CD14-positive monocyte (primary cell): ENCODE measurements around the gene CYP2S1. TPM values are rescaled to one million over a fixed set of nuclear protein-coding genes. Genes with fewer than 3 reads are reported as not detected.

Experiments
- DNase-seq, 3 donors: peaks; one replicate each; pipeline ENCODE4 v3.0.0-alpha.2; 2011 to 2022
- H2AFZ ChIP-seq: 2 replicates; pipeline ENCODE4 v1.6.0; 2012; ENCODE audit warnings: mild to moderate bottlenecking, low read depth, low read length, inconsistent platforms; ENCODE audit not compliant: insufficient read depth, poor library complexity, severe bottlenecking
- H3K27ac ChIP-seq, 2 donors: 1 replicate in 1 of 2; 2 replicates in 1 of 2; pipeline ENCODE4 v1.5.1; 2012 to 2013; ENCODE audit warnings: low read length in 2 of 2, control low read depth in 1 of 2, inconsistent platforms in 1 of 2, low read depth in 1 of 2, mild to moderate bottlenecking in 1 of 2
- H3K27me3 ChIP-seq, 2 donors: one replicate each; pipeline versions ENCODE4 v1.6.0 to v1.6.1; 2011 to 2013; ENCODE audit warnings: low read length in 2 of 2; ENCODE audit not compliant: control insufficient read depth in 2 of 2, insufficient read depth in 2 of 2
- H3K36me3 ChIP-seq, 2 donors: replicated peaks in 1 of 2; 1 replicate in 1 of 2; 2 replicates in 1 of 2; pipeline versions ENCODE4 v1.5.1 to v1.6.1; 2012 to 2013; ENCODE audit warnings: low read length in 2 of 2, control low read depth in 1 of 2, inconsistent platforms in 1 of 2, mild to moderate bottlenecking in 1 of 2; ENCODE audit not compliant: insufficient read depth in 2 of 2, control insufficient read depth in 1 of 2
- H3K4me1 ChIP-seq, 2 donors: 1 replicate in 1 of 2; 2 replicates in 1 of 2; pipeline versions ENCODE4 v1.5.1 to v1.6.1; 2012 to 2013; ENCODE audit warnings: low read length in 2 of 2, control low read depth in 1 of 2, inconsistent platforms in 1 of 2, mild to moderate bottlenecking in 1 of 2, moderate library complexity in 1 of 2; ENCODE audit not compliant: insufficient read depth in 2 of 2, control insufficient read depth in 1 of 2
- H3K4me2 ChIP-seq: replicated peaks from 2 replicates; pipeline ENCODE3; 2012; ENCODE audit warnings: low read length, moderate library complexity, mild to moderate bottlenecking; ENCODE audit not compliant: poor library complexity, severe bottlenecking; ENCODE audit errors: extremely low read depth
- H3K4me3 ChIP-seq, 3 experiments: fragments of 200-600 bp in 1 of 3; sonication (generic) in 1 of 3; replicated peaks in 1 of 3; 1 replicate in 2 of 3; 2 replicates in 1 of 3; pipeline ENCODE4 v1.5.1; 2011 to 2013; ENCODE audit warnings: low read length in 3 of 3, mild to moderate bottlenecking in 3 of 3, control low read depth in 2 of 3, low read depth in 2 of 3, inconsistent platforms in 1 of 3, moderate library complexity in 1 of 3
- H3K79me2 ChIP-seq: 2 replicates; pipeline ENCODE4 v1.6.0; 2012; ENCODE audit warnings: mild to moderate bottlenecking, control low read depth, inconsistent platforms, low read length, moderate library complexity; ENCODE audit not compliant: insufficient read depth
- H3K9ac ChIP-seq: 2 replicates; pipeline ENCODE4 v1.6.0; 2017; ENCODE audit warnings: low read length, mild to moderate bottlenecking; ENCODE audit not compliant: insufficient read depth, poor library complexity, severe bottlenecking
- H3K9me3 ChIP-seq, 2 donors: replicated peaks in 1 of 2; 1 replicate in 1 of 2; 2 replicates in 1 of 2; pipeline versions ENCODE4 v1.5.1 to v1.6.1; 2012 to 2013; ENCODE audit warnings: low read length in 2 of 2, control low read depth in 1 of 2; ENCODE audit not compliant: control insufficient read depth in 1 of 2, insufficient read depth in 1 of 2
- H4K20me1 ChIP-seq: 2 replicates; pipeline ENCODE4 v1.6.0; 2012; ENCODE audit warnings: mild to moderate bottlenecking, low read length, control low read depth, moderate library complexity; ENCODE audit not compliant: insufficient read depth
- H3K27ac Mint-ChIP-seq, 7 donors: one replicate each; pipeline ENCODE4 v1.8.0; 2020; ENCODE audit warnings: mild to moderate bottlenecking in 7 of 7, mixed read lengths in 7 of 7, moderate library complexity in 6 of 7, inconsistent platforms in 2 of 7
- H3K27me3 Mint-ChIP-seq, 3 donors: one replicate each; pipeline ENCODE4 v1.8.0; 2021 to 2022; ENCODE audit warnings: low read depth in 3 of 3, mild to moderate bottlenecking in 3 of 3, mixed read lengths in 3 of 3, moderate library complexity in 3 of 3, inconsistent platforms in 1 of 3
- H3K36me3 Mint-ChIP-seq, 2 donors: one replicate each; pipeline ENCODE4 v1.8.0; 2020; ENCODE audit warnings: mixed read lengths in 2 of 2, inconsistent platforms in 1 of 2, mild to moderate bottlenecking in 1 of 2
- H3K4me1 Mint-ChIP-seq: one replicate; pipeline ENCODE4 v1.8.0; 2020; ENCODE audit warnings: mild to moderate bottlenecking, mixed read lengths
- H3K4me3 Mint-ChIP-seq, 2 donors: one replicate each; pipeline ENCODE4 v1.8.0; 2020; ENCODE audit warnings: mild to moderate bottlenecking in 2 of 2, mixed read lengths in 2 of 2, moderate library complexity in 1 of 2
- H3K9me3 Mint-ChIP-seq, 7 donors: one replicate each; pipeline ENCODE4 v1.8.0; 2020 to 2022; ENCODE audit warnings: mixed read lengths in 7 of 7, mild to moderate bottlenecking in 6 of 7, moderate library complexity in 6 of 7, inconsistent platforms in 2 of 7
- WGBS: methylation state at CpG from one replicate; pipeline ENCODE4 v1.1.5; 2013; ENCODE audit warnings: missing lambda C conversion rate; ENCODE audit not compliant: insufficient coverage; 5-methylcytosine and 5-hydroxymethylcytosine counted together
- intact Hi-C, 2 donors: fragments of 100-400 bp; cut with micrococcal nuclease; formaldehyde crosslinking; loops; one replicate each; pipeline versions ENCODE4 v1.15.0 to v1.15.1; 2023
- polyA plus RNA-seq, 3 donors: library from polyadenylated mRNA; depleted of rRNA in 1 of 3; unstranded in 2 of 3; stranded (reverse) in 1 of 3; fragments of 300-500 nt in 2 of 3; fragments of >200 nt in 1 of 3; fragmentation: Illumina TruSeq in 2 of 3; gene quantifications; 1 replicate in 2 of 3; 2 replicates in 1 of 3; pipeline ENCODE4 v1.2.3, GENCODE V29; 2012 to 2021
- TF ChIP-seq, protein P1 (sequence below): fragments of 200-600 bp; IDR thresholded peaks from one replicate; pipeline ENCODE4 v1.8.0; 2022; ENCODE audit warnings: antibody characterized with exemption, mild to moderate bottlenecking

CYP2S1 gene
- polyA plus RNA-seq, 3 donors, result 8.9 to 20.3 (median 10.3) TPM

DNA sequence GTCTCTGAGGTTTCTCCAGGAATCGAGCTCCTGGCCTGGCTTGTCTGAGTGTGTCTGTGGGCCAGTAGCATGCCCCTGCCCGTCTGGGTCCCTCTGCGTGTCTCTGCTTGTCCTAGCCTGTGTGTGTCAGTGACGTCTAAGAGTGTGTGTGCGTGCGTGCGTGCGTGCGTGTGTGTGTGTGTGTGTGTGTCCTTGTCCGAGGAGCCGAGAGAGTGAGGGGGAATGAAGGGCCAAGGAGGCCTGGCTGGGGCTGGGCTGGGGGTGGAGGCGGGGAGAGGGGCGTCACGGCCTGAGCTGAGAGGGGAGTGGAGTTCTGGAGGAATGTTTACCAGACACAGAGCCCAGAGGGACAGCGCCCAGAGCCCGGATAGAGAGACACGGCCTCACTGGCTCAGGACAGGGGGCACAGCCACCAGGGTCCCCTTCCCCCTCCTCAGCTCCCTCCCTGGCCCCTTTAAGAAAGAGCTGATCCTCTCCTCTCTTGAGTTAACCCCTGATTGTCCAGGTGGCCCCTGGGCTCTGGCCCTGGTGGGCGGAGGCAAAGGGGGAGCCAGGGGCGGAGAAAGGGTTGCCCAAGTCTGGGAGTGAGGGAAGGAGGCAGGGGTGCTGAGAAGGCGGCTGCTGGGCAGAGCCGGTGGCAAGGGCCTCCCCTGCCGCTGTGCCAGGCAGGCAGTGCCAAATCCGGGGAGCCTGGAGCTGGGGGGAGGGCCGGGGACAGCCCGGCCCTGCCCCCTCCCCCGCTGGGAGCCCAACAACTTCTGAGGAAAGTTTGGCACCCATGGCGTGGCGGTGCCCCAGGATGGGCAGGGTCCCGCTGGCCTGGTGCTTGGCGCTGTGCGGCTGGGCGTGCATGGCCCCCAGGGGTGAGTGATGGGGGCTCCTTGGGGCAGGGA is 25.8 kb downstream of the CYP2S1 start, which contains the start of gene AXL:
Gene AXL, plus strand, starts transcription at position 609 of the 893 bp plus-strand sequence. Its CDS starts 170 bp downstream, at position 779.
- Mint-ChIP-seq H3K27me3 (peaks cover 28 to 53% (median 28%) of the 10 kb centered on the region in 3 donors), H3K4me3 (peak within 1 kb of the TSS; percentile 55 to 75), H3K36me3 (peaks cover 0 to 3% of the 10 kb centered on the region in 2 donors), H3K9me3 (peaks cover 0 to 3% (median 0%) of the 10 kb centered on the region in 7 donors), H3K27ac (peak within 1 kb of the TSS in 3 of 7 donors; percentile 10 to 75 (median 27)), H3K4me1 (peaks cover 31% of the 10 kb centered on the region)
- Histone ChIP-seq H3K79me2 (no peaks in the 10 kb centered on the region), H4K20me1 (no peaks in the 10 kb centered on the region), H3K4me2 (peak within 1 kb of the TSS; percentile 65), H3K4me1 (peaks cover 15 to 19% of the 10 kb centered on the region in 2 donors), H3K9me3 (no peaks in the 10 kb centered on the region), H3K9ac (peak within 1 kb of the TSS; percentile 58), H3K27ac (no peak within 1 kb of the TSS), H2AFZ (peak within 1 kb of the TSS; percentile 72), H3K36me3 (no peaks in the 10 kb centered on the region), H3K27me3 (peaks cover 0 to 31% of the 10 kb centered on the region in 2 donors), H3K4me3 (peak within 1 kb of the TSS in 1 of 3 experiments; percentile 38)
- intact Hi-C loops, result no loop called here
- WGBS, result 15% methylated on average over 25 of the region's 32 CpGs
- TF ChIP-seq, protein P1, sequence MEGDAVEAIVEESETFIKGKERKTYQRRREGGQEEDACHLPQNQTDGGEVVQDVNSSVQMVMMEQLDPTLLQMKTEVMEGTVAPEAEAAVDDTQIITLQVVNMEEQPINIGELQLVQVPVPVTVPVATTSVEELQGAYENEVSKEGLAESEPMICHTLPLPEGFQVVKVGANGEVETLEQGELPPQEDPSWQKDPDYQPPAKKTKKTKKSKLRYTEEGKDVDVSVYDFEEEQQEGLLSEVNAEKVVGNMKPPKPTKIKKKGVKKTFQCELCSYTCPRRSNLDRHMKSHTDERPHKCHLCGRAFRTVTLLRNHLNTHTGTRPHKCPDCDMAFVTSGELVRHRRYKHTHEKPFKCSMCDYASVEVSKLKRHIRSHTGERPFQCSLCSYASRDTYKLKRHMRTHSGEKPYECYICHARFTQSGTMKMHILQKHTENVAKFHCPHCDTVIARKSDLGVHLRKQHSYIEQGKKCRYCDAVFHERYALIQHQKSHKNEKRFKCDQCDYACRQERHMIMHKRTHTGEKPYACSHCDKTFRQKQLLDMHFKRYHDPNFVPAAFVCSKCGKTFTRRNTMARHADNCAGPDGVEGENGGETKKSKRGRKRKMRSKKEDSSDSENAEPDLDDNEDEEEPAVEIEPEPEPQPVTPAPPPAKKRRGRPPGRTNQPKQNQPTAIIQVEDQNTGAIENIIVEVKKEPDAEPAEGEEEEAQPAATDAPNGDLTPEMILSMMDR, result no peak
- peak; percentile 13 to 56 (median 39) for DNase-seq

DNA sequence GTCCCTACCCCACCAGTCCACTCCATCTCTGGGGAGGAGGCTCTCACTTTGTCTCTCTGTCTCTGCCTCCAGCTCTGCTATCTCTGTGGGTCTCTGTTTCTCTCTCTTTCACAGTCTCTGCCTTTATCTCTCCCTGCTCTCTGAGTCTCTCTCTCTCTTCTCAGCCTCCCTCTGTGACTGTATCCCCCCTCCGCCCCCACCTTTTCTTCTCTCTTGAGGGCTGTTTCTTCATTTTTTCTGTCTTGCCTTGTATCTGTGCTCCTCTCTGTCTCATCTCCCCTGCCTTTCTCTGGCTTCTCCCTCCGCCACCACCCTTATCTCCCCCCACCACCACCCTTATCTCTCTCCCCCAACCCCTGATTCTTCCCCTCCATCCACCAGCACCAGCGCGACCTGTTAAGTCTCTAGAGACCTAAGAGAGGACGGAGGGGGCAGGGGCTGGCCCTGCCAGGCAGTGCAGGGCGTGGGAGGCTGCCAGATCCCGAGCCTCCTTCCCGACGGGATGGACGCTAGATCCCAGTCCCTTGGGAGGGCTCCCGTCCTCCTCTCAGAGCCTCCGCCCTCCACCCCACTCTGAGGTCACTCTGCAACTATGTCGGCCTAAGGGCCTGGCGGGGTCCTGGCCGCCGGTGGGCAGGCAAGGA is 27.0 kb downstream of the CYP2S1 start:
- Histone ChIP-seq H2AFZ (no peak overlapping the region), H3K4me2 (no peak overlapping the region), H3K27ac (no peak overlapping the region), H3K9me3 (no peaks in the 10 kb centered on the region), H3K9ac (no peak overlapping the region), H3K79me2 (no peaks in the 10 kb centered on the region), H4K20me1 (no peaks in the 10 kb centered on the region), H3K4me3 (no peak overlapping the region), H3K27me3 (peaks cover 0 to 35% of the 10 kb centered on the region in 2 donors), H3K36me3 (no peaks in the 10 kb centered on the region), H3K4me1 (peaks cover 15 to 19% of the 10 kb centered on the region in 2 donors)
- peaks cover 0 to 4% (median 0%) of the 10 kb centered on the region in 7 donors for H3K9me3 Mint-ChIP-seq
- WGBS, result 70% methylated on average over 5 of the region's 16 CpGs
- peak overlapping the region in 1 of 2 donors; percentile 37 for H3K4me3 Mint-ChIP-seq
- DNase-seq, result no peak
- H3K4me1 Mint-ChIP-seq, result peaks cover 33% of the 10 kb centered on the region
- H3K36me3 Mint-ChIP-seq, result peaks cover 0 to 3% of the 10 kb centered on the region in 2 donors
- intact Hi-C loops, result no loop called here
- TF ChIP-seq, protein P1, result no peak
- no peak overlapping the region for H3K27ac Mint-ChIP-seq
- peaks cover 33 to 65% (median 36%) of the 10 kb centered on the region in 3 donors for H3K27me3 Mint-ChIP-seq
